H9 (cell line): Measurements from ENCODE around the gene SNX5. TPM values are rescaled to one million over a fixed set of nuclear protein-coding genes. Genes with fewer than 3 reads are reported as not detected.

ENCODE experiments used
- DNase-seq: peaks from one replicate; pipeline ENCODE4 v3.0.0-alpha.2; 2017
- H2AFZ ChIP-seq: one replicate; pipeline ENCODE4 v1.6.1; 2013; ENCODE audit warnings: mild to moderate bottlenecking, low read length, control low read depth, moderate library complexity
- H2AK5ac ChIP-seq: 2 replicates; pipeline ENCODE4 v1.6.1; 2013; ENCODE audit warnings: low read length, control low read depth, mixed read lengths; ENCODE audit not compliant: insufficient read length
- H2BK120ac ChIP-seq: one replicate; pipeline ENCODE4 v1.6.1; 2013; ENCODE audit warnings: low read depth, mild to moderate bottlenecking, low read length, control low read depth, inconsistent platforms; ENCODE audit not compliant: poor library complexity, severe bottlenecking
- H2BK12ac ChIP-seq: 2 replicates; pipeline ENCODE4 v1.6.1; 2013; ENCODE audit warnings: low read length, control low read depth, mixed read lengths, low read depth; ENCODE audit not compliant: insufficient read length
- H2BK15ac ChIP-seq: 2 replicates; pipeline ENCODE4 v1.6.1; 2013; ENCODE audit warnings: low read depth, low read length, control low read depth
- H2BK20ac ChIP-seq: one replicate; pipeline ENCODE4 v1.6.1; 2013; ENCODE audit warnings: low read depth, mild to moderate bottlenecking, low read length, control low read depth, inconsistent platforms; ENCODE audit not compliant: poor library complexity, severe bottlenecking
- H2BK5ac ChIP-seq: 2 replicates; pipeline ENCODE4 v1.6.1; 2013; ENCODE audit warnings: low read length, control low read depth, mixed read lengths; ENCODE audit not compliant: insufficient read length
- H3K14ac ChIP-seq: 2 replicates; pipeline ENCODE4 v1.6.1; 2013; ENCODE audit warnings: low read length, control low read depth; ENCODE audit not compliant: insufficient read depth
- H3K18ac ChIP-seq: 2 replicates; pipeline ENCODE4 v1.6.1; 2013; ENCODE audit warnings: low read depth, mild to moderate bottlenecking, mixed read lengths, low read length, control low read depth; ENCODE audit not compliant: insufficient read length
- H3K23ac ChIP-seq: 2 replicates; pipeline ENCODE4 v1.6.1; 2013; ENCODE audit warnings: low read length, control low read depth, mixed read lengths, low read depth; ENCODE audit not compliant: insufficient read length
- H3K23me2 ChIP-seq: 2 replicates; pipeline ENCODE4 v1.6.1; 2013; ENCODE audit warnings: low read depth, mild to moderate bottlenecking, mixed read lengths, low read length, control low read depth; ENCODE audit not compliant: insufficient read length, poor library complexity, severe bottlenecking
- H3K27ac ChIP-seq: 2 replicates; pipeline ENCODE4 v1.5.1; 2013; ENCODE audit warnings: low read length, control low read depth, mixed read lengths, low read depth; ENCODE audit not compliant: insufficient read length
- H3K27me3 ChIP-seq: 2 replicates; pipeline ENCODE4 v1.6.1; 2013; ENCODE audit warnings: low read length, control low read depth, inconsistent platforms; ENCODE audit not compliant: insufficient read depth
- H3K4ac ChIP-seq: 2 replicates; pipeline ENCODE4 v1.6.1; 2013; ENCODE audit warnings: low read depth, mild to moderate bottlenecking, control low read depth, inconsistent platforms, low read length, moderate library complexity
- H3K4me1 ChIP-seq: 2 replicates; pipeline ENCODE4 v1.6.1; 2013; ENCODE audit warnings: low read length, control low read depth, inconsistent platforms; ENCODE audit not compliant: insufficient read depth
- H3K4me2 ChIP-seq: 2 replicates; pipeline ENCODE4 v1.6.1; 2013; ENCODE audit warnings: low read length, control low read depth, mixed read lengths; ENCODE audit not compliant: insufficient read length, insufficient read depth
- H3K56ac ChIP-seq: 2 replicates; pipeline ENCODE4 v1.6.1; 2013; ENCODE audit warnings: low read depth, mild to moderate bottlenecking, mixed read lengths, low read length, control low read depth; ENCODE audit not compliant: insufficient read length
- H3K79me1 ChIP-seq: 2 replicates; pipeline ENCODE4 v1.6.1; 2013; ENCODE audit warnings: low read depth, mild to moderate bottlenecking, moderate library complexity, low read length, control low read depth, inconsistent platforms; ENCODE audit not compliant: insufficient read depth, poor library complexity, severe bottlenecking
- H3K79me2 ChIP-seq: 2 replicates; pipeline ENCODE4 v1.6.1; 2013; ENCODE audit warnings: low read length, control low read depth, inconsistent platforms; ENCODE audit not compliant: insufficient read depth
- H3K9ac ChIP-seq: 2 replicates; pipeline ENCODE4 v1.6.1; 2013; ENCODE audit warnings: low read length, control low read depth, mixed read lengths; ENCODE audit not compliant: insufficient read length; ENCODE audit errors: extremely low read depth
- H3K9me3 ChIP-seq: one replicate; pipeline ENCODE4 v1.6.1; 2013; ENCODE audit warnings: low read depth, low read length, inconsistent platforms; ENCODE audit not compliant: control insufficient read depth
- H3T11ph ChIP-seq: one replicate; pipeline ENCODE4 v1.6.1; 2013; ENCODE audit warnings: mild to moderate bottlenecking, low read length, control low read depth, inconsistent platforms
- H4K20me1 ChIP-seq: one replicate; pipeline ENCODE4 v1.6.1; 2013; ENCODE audit not compliant: control insufficient read depth, insufficient read length, insufficient read depth
- H4K5ac ChIP-seq: 2 replicates; pipeline ENCODE4 v1.6.1; 2013; ENCODE audit warnings: low read depth, mild to moderate bottlenecking, mixed read lengths, low read length, control low read depth; ENCODE audit not compliant: insufficient read length
- H4K8ac ChIP-seq: replicated peaks from 2 replicates; pipeline ENCODE4 v1.6.1; 2013; ENCODE audit warnings: low read length, control low read depth, mixed read lengths, low read depth; ENCODE audit not compliant: insufficient read length
- H4K91ac ChIP-seq: 2 replicates; pipeline ENCODE4 v1.6.1; 2013; ENCODE audit warnings: low read depth, mild to moderate bottlenecking, moderate library complexity, mixed read lengths, low read length, control low read depth; ENCODE audit not compliant: insufficient read length
- H3K27ac Mint-ChIP-seq, 3 experiments: 2 replicates in 2 of 3; 3 replicates in 1 of 3; pipeline ENCODE4 v1.8.0; 2020 to 2021; ENCODE audit warnings: mixed read lengths in 3 of 3, mild to moderate bottlenecking in 1 of 3, moderate library complexity in 1 of 3
- H3K27me3 Mint-ChIP-seq: 2 replicates; pipeline ENCODE4 v1.8.0; 2021; ENCODE audit warnings: low read depth, mild to moderate bottlenecking, moderate library complexity, mixed read lengths
- H3K36me3 Mint-ChIP-seq, 3 experiments: 2 replicates in 2 of 3; 3 replicates in 1 of 3; pipeline ENCODE4 v1.8.0; 2020 to 2021; ENCODE audit warnings: low read depth in 3 of 3, mixed read lengths in 3 of 3; ENCODE audit not compliant: insufficient read depth in 1 of 3
- H3K4me1 Mint-ChIP-seq, 2 experiments: 2 replicates each; pipeline ENCODE4 v1.8.0; 2020; ENCODE audit warnings: mixed read lengths in 2 of 2
- H3K4me3 Mint-ChIP-seq, 2 experiments: 2 replicates in 1 of 2; 3 replicates in 1 of 2; pipeline ENCODE4 v1.8.0; 2020 to 2021; ENCODE audit warnings: mild to moderate bottlenecking in 2 of 2, mixed read lengths in 2 of 2, moderate library complexity in 1 of 2
- H3K9me3 Mint-ChIP-seq, 2 experiments: 2 replicates in 1 of 2; 3 replicates in 1 of 2; pipeline ENCODE4 v1.8.0; 2020; ENCODE audit warnings: mild to moderate bottlenecking in 2 of 2, mixed read lengths in 2 of 2, moderate library complexity in 1 of 2
- CTCF ChIP-seq: fragments of 200-600 bp; sonication (generic); conservative IDR thresholded peaks from 3 replicates; pipeline ENCODE4 v1.8.0; 2021; ENCODE audit warnings: antibody characterized with exemption, mild to moderate bottlenecking
- WGBS: extraction: QIAGEN DNeasy Blood & Tissue Kit; methylation state at CpG from one replicate; pipeline ENCODE4 v1.1.7; 2013; ENCODE audit warnings: missing lambda C conversion rate, low lambda C conversion rate, mixed read lengths; ENCODE audit not compliant: insufficient read length; ENCODE audit errors: extremely low coverage; 5-methylcytosine and 5-hydroxymethylcytosine counted together
- total RNA-seq: library from RNA; stranded (reverse); gene quantifications from 2 replicates; pipeline ENCODE4 v1.2.1, GENCODE V29; 2021

The SNX5 gene
- total RNA-seq, 1 experiment from 2014 or later: 194 TPM

GRCh38 chr20:17931513-17931912 lies 37.1 kb downstream of the SNX5 start:
- H2AFZ ChIP-seq: no peak overlapping the region
- H2BK12ac ChIP-seq: no peak overlapping the region
- peaks cover 41% of the 10 kb centered on the region for H3K27me3 Mint-ChIP-seq
- H3K18ac ChIP-seq: no peak overlapping the region
- H3K4me1 Mint-ChIP-seq: peaks cover 31 to 33% of the 10 kb centered on the region in 2 experiments
- no peak overlapping the region for H3K4me2 ChIP-seq
- H2BK20ac ChIP-seq: no peak overlapping the region
- H3K4ac ChIP-seq: no peak overlapping the region
- H3K9me3 Mint-ChIP-seq: peaks cover 4% of the 10 kb centered on the region in 2 experiments; a peak in 1 of 5 replicates
- no peaks in the 10 kb centered on the region for H3K79me1 ChIP-seq
- H3K27ac ChIP-seq: no peak overlapping the region
- DNase-seq: no peak
- no peak overlapping the region for H4K5ac ChIP-seq
- no peak overlapping the region for H3K56ac ChIP-seq
- no peak overlapping the region for H2BK120ac ChIP-seq
- H3K4me1 ChIP-seq: no peaks in the 10 kb centered on the region
- no peak overlapping the region for H3K4me3 Mint-ChIP-seq
- no peaks in the 10 kb centered on the region for H3K23me2 ChIP-seq
- H4K20me1 ChIP-seq: peaks cover 2% of the 10 kb centered on the region
- no peaks in the 10 kb centered on the region; the same call in 1 of the 2 replicates for H3K27me3 ChIP-seq
- no peak for TF ChIP-seq CTCF
- no peak overlapping the region for H3T11ph ChIP-seq
- no peak overlapping the region for H4K91ac ChIP-seq
- no CpG with 5 or more reads among the region's 1 CpG for WGBS
- H2BK5ac ChIP-seq: no peak overlapping the region
- no peak overlapping the region for H3K14ac ChIP-seq
- H3K27ac Mint-ChIP-seq: no peak overlapping the region
- no peak overlapping the region for H3K23ac ChIP-seq
- peaks cover 0 to 2% (median 0%) of the 10 kb centered on the region in 3 experiments; a peak in 2 of 7 replicates for H3K36me3 Mint-ChIP-seq
- H3K9ac ChIP-seq: no peak overlapping the region
- H2BK15ac ChIP-seq: no peak overlapping the region
- no peak overlapping the region for H2AK5ac ChIP-seq
- no peaks in the 10 kb centered on the region for H3K9me3 ChIP-seq
- no peaks in the 10 kb centered on the region for H3K79me2 ChIP-seq
- no peak overlapping the region for H4K8ac ChIP-seq
